GM12878 (cell line): Measurements from ENCODE around the gene TBX4.

Source experiments
- CEBPB ChIP-seq, 2 experiments: fragments of 150-350 bp in 1 of 2; IDR thresholded peaks; 2 replicates each; pipeline ENCODE4 v1.6.1; 2012 to 2014; ENCODE audit warnings: low read depth in 2 of 2, low read length in 2 of 2, borderline replicate concordance in 1 of 2, inconsistent platforms in 1 of 2
- SREBF1 ChIP-seq: IDR thresholded peaks from 2 replicates; pipeline ENCODE4 v1.6.1; 2012; ENCODE audit warnings: mild to moderate bottlenecking, low read length
- TARDBP ChIP-seq: IDR thresholded peaks from 2 replicates; pipeline ENCODE4 v1.6.1; 2016; ENCODE audit warnings: borderline replicate concordance
- TCF7 ChIP-seq: IDR thresholded peaks from 2 replicates; pipeline ENCODE4 v1.6.1; 2014; ENCODE audit warnings: antibody characterized with exemption, borderline replicate concordance

GRCh38 chr17:61514491-61514890, 62.3 kb downstream of the TBX4 start:
- TF ChIP-seq TCF7 (no peak), TARDBP (no peak), CEBPB (IDR thresholded peaks at IDR 0.05; ENCODE audit: borderline replicate concordance in 1 of 2, low read depth in 2 of 2, low read length in 2 of 2) (no peak), SREBF1 (no peak)
